GM12878 (cell line): ENCODE measurements around the gene MGAT3. TPM values are rescaled to one million over a fixed set of nuclear protein-coding genes. Genes with fewer than 3 reads are reported as not detected.

Experiments
- ATAC-seq: fragments of 200-7000 bp; cut with Tn5 transposase; 3 replicates; pipeline ENCODE4 v1.9.1; 2020; ENCODE audit warnings: mild to moderate bottlenecking, moderate library complexity
- BruUV-seq: library from RNA; stranded (reverse); fragments of 400-500 nt; replicated peaks from 2 replicates; lab custom pipeline; 2021; lab: Mats Ljungman, UMichigan
- CTCF ChIA-PET: fragments of 300-600 bp; sonication (Branson Sonifier 250); formaldehyde crosslinking; extraction: SDS; loops from one replicate; lab custom pipeline; 2021; ENCODE audit warnings: inconsistent platforms; lab: Yijun Ruan, JAX
- POLR2A ChIA-PET: fragments of 350-600 bp; formaldehyde crosslinking; extraction: SDS; loops from one replicate; lab custom pipeline; 2021; ENCODE audit warnings: inconsistent platforms; lab: Charles Lee
- RAD21 ChIA-PET: fragments of 300-600 bp; sonication (Branson Sonifier 250); formaldehyde crosslinking; loops from one replicate; lab custom pipeline; 2023; ENCODE audit warnings: antibody characterized with exemption; ENCODE audit not compliant: unreplicated experiment; lab: Charles Lee
- SMC1A ChIA-PET: fragments of 300-600 bp; sonication (Branson Sonifier 250); formaldehyde crosslinking; loops from one replicate; lab custom pipeline; 2023; ENCODE audit not compliant: unreplicated experiment, uncharacterized antibody; lab: Charles Lee
- DNase-seq: peaks from one replicate; pipeline ENCODE4 v3.0.0-alpha.2; 2011; ENCODE audit warnings: low read depth, low spot score
- FAIRE-seq: peaks from 3 replicates; lab custom pipeline; 2011; peaks lifted over from hg19 to GRCh38; lab: Jason Lieb, UNC
- H2AFZ ChIP-seq: 2 replicates; pipeline ENCODE4 v1.6.0; 2011; ENCODE audit warnings: low read depth, low read length, control low read depth; ENCODE audit not compliant: control insufficient read depth
- H3K27ac ChIP-seq: 2 replicates; pipeline ENCODE4 v1.5.1; 2011; ENCODE audit warnings: control low read depth; ENCODE audit not compliant: control insufficient read depth, insufficient read depth
- H3K27me3 ChIP-seq, 2 experiments: replicated peaks in 1 of 2; 2 replicates each; pipeline versions ENCODE4 v1.6.0 to v1.6.1; 2011; ENCODE audit warnings: low read length in 1 of 2; ENCODE audit not compliant: control insufficient read depth in 2 of 2, insufficient read depth in 2 of 2
- H3K36me3 ChIP-seq, 2 experiments: 2 replicates each; pipeline ENCODE4 v1.5.1; 2011; ENCODE audit warnings: low read length in 1 of 2; ENCODE audit not compliant: control insufficient read depth in 2 of 2, insufficient read depth in 2 of 2
- H3K4me1 ChIP-seq: 2 replicates; pipeline ENCODE4 v1.6.1; 2011; ENCODE audit warnings: mild to moderate bottlenecking, low read length, moderate library complexity, mixed read lengths; ENCODE audit not compliant: control insufficient read depth, insufficient read depth
- H3K4me2 ChIP-seq: 2 replicates; pipeline ENCODE4 v1.6.0; 2011; ENCODE audit warnings: control low read depth; ENCODE audit not compliant: control insufficient read depth, insufficient read depth
- H3K4me3 ChIP-seq: fragments of 200-600 bp; sonication (generic); 2 replicates; pipeline ENCODE4 v1.5.1; 2016
- H3K79me2 ChIP-seq: 2 replicates; pipeline ENCODE4 v1.6.0; 2011; ENCODE audit warnings: low read length; ENCODE audit not compliant: control insufficient read depth, insufficient read depth
- H3K9ac ChIP-seq: 2 replicates; pipeline ENCODE4 v1.8.0; 2011; ENCODE audit warnings: low read length, control low read depth, mixed read lengths; ENCODE audit not compliant: control insufficient read depth, insufficient read depth
- H3K9me3 ChIP-seq: replicated peaks from 3 replicates; pipeline ENCODE4 v1.5.1; 2011; ENCODE audit warnings: mild to moderate bottlenecking, low read length; ENCODE audit not compliant: control insufficient read depth, insufficient read depth
- H4K20me1 ChIP-seq: 2 replicates; pipeline ENCODE4 v1.6.0; 2011; ENCODE audit not compliant: control insufficient read depth, insufficient read depth
- CBX5 ChIP-seq: sonication (generic); IDR thresholded peaks from 2 replicates; pipeline ENCODE4 v1.6.1; 2016; ENCODE audit warnings: low read depth, moderate library complexity, mild to moderate bottlenecking, inconsistent platforms
- GATAD2B ChIP-seq: fragments of 450-650 bp; conservative IDR thresholded peaks from 2 replicates; pipeline ENCODE4 v1.6.1; 2017; ENCODE audit warnings: low read depth, mild to moderate bottlenecking, moderate library complexity
- MXI1 ChIP-seq: fragments of 150-350 bp; IDR thresholded peaks from 2 replicates; pipeline ENCODE4 v1.6.1; 2011; ENCODE audit warnings: low read depth, mild to moderate bottlenecking, inconsistent platforms, low read length, improper control_type of control experiment
- RBBP5 ChIP-seq: fragments of 200-600 bp; sonication (generic); conservative IDR thresholded peaks from 2 replicates; pipeline ENCODE4 v1.6.1; 2016
- SRF ChIP-seq, 2 experiments: IDR thresholded peaks; 2 replicates each; pipeline ENCODE4 v1.6.1; 2011; ENCODE audit warnings: low read depth in 2 of 2, low read length in 2 of 2, mild to moderate bottlenecking in 1 of 2, moderate library complexity in 1 of 2
- STAT3 ChIP-seq: IDR thresholded peaks from 2 replicates; pipeline ENCODE4 v1.6.1; 2011; ENCODE audit warnings: low read depth, low read length, improper control_type of control experiment
- YBX1 ChIP-seq: fragments of 450-650 bp; IDR thresholded peaks from 2 replicates; pipeline ENCODE4 v1.6.1; 2016; ENCODE audit warnings: antibody characterized with exemption
- YY1 ChIP-seq: IDR thresholded peaks from 2 replicates; pipeline ENCODE4 v1.6.1; 2011; ENCODE audit warnings: low read depth, mild to moderate bottlenecking, low read length
- WGBS: methylation state at CpG from one replicate; pipeline ENCODE4 v1.1.6; 2016; ENCODE audit warnings: low lambda C conversion rate; ENCODE audit not compliant: insufficient replicate concordance, insufficient coverage; ENCODE audit errors: missing lambda C conversion rate; 5-methylcytosine and 5-hydroxymethylcytosine counted together
- in situ Hi-C: fragments of 300-500 bp; cut with MboI; formaldehyde crosslinking; loops from 9 replicates; pipeline ENCODE4 v1.14.3; 2018; ENCODE audit warnings: mixed read lengths
- intact Hi-C: fragments of 100-400 bp; cut with micrococcal nuclease; formaldehyde crosslinking; loops from one replicate; pipeline ENCODE4 v1.14.2; 2022; ENCODE audit not compliant: unreplicated experiment
- polyA plus RNA-seq, 11 experiments: library from polyadenylated mRNA; depleted of rRNA in 4 of 11; unstranded in 6 of 11; stranded (reverse) in 5 of 11; fragments of >200 nt; fragmentation: Nextera tagmentation in 4 of 11; fragmentation: Illumina TruSeq in 1 of 11; extraction: Ambion mirVana in 4 of 11; extraction: Trizol in 1 of 11; gene quantifications; 1 replicate in 1 of 11; 2 replicates in 10 of 11; pipeline versions ENCODE4 v1.2.1 to v1.2.3, GENCODE V29; 2011 to 2016; ENCODE audit warnings: inconsistent platforms in 2 of 11, missing spikeins in 2 of 11, low read depth in 1 of 11
- total RNA-seq, 4 experiments: library from RNA; depleted of rRNA in 3 of 4; stranded (reverse); fragments of >200 nt in 3 of 4; fragmentation: Illumina TruSeq in 1 of 4; extraction: Trizol in 1 of 4; gene quantifications; 2 replicates each; pipeline versions ENCODE4 v1.2.1 to v1.2.3, GENCODE V29; 2013 to 2021
- TF ChIP-seq, protein P1 (sequence below): fragments of 450-650 bp; IDR thresholded peaks from 2 replicates; pipeline ENCODE4 v1.6.1; 2017; ENCODE audit warnings: mild to moderate bottlenecking, moderate library complexity
- TF ChIP-seq, protein P2 (sequence below): IDR thresholded peaks from 2 replicates; pipeline ENCODE4 v1.6.1; 2012; ENCODE audit warnings: improper control_type of control experiment, low read depth, low read length; ENCODE audit not compliant: insufficient replicate concordance
- TF ChIP-seq, protein P3 (sequence below): fragments of 450-650 bp; IDR thresholded peaks from 2 replicates; pipeline ENCODE4 v1.6.1; 2018; ENCODE audit warnings: mild to moderate bottlenecking, low read depth, moderate library complexity; ENCODE audit not compliant: partially characterized antibody

The MGAT3 gene
- total and polyA plus RNA-seq, 10 of the 15 experiments (the other 5 are each of a cell fraction or from before 2014, with no cell fraction given), result 0.32 to 40.2 (median 11.9) TPM

DNA sequence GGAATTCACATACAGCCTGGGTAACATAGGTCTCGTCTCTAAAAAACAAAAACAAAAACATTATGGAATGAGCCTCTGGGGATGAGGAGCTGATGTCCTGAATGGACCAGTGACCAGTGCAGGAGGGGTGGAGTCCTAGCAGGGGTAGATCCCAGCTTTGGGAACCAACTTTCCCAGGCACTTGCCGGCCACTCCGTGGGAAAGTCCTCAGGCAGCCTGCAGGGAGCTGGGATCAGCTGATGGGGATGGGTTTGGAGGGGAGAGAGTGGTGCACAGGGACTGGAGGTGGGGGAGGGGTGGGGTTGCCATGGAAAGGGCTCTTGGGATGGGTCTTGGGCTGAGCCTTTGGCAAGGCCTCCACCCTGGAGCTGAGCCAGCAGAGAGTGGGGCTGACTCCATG lies 19.1 kb downstream of the MGAT3 start:
- Histone ChIP-seq H3K27ac (no peak overlapping the region), H3K27me3 (no peaks in the 10 kb centered on the region), H3K9me3 (no peaks in the 10 kb centered on the region), H3K36me3 (peaks cover 13 to 43% of the 10 kb centered on the region in 2 experiments; a peak in 3 of 4 replicates), H3K9ac (no peak overlapping the region), H2AFZ (no peak overlapping the region), H3K4me1 (peaks cover 18% of the 10 kb centered on the region), H4K20me1 (no peaks in the 10 kb centered on the region; the same call in 1 of the 2 replicates), H3K79me2 (peaks cover 20% of the 10 kb centered on the region), H3K4me2 (no peak overlapping the region), H3K4me3 (no peak overlapping the region)
- intact Hi-C loops, result no loop called here
- 98% methylated on average over 3 of the region's 3 CpGs for WGBS
- ATAC-seq, result no peak
- no peak for DNase-seq
- TF ChIP-seq, protein P1, sequence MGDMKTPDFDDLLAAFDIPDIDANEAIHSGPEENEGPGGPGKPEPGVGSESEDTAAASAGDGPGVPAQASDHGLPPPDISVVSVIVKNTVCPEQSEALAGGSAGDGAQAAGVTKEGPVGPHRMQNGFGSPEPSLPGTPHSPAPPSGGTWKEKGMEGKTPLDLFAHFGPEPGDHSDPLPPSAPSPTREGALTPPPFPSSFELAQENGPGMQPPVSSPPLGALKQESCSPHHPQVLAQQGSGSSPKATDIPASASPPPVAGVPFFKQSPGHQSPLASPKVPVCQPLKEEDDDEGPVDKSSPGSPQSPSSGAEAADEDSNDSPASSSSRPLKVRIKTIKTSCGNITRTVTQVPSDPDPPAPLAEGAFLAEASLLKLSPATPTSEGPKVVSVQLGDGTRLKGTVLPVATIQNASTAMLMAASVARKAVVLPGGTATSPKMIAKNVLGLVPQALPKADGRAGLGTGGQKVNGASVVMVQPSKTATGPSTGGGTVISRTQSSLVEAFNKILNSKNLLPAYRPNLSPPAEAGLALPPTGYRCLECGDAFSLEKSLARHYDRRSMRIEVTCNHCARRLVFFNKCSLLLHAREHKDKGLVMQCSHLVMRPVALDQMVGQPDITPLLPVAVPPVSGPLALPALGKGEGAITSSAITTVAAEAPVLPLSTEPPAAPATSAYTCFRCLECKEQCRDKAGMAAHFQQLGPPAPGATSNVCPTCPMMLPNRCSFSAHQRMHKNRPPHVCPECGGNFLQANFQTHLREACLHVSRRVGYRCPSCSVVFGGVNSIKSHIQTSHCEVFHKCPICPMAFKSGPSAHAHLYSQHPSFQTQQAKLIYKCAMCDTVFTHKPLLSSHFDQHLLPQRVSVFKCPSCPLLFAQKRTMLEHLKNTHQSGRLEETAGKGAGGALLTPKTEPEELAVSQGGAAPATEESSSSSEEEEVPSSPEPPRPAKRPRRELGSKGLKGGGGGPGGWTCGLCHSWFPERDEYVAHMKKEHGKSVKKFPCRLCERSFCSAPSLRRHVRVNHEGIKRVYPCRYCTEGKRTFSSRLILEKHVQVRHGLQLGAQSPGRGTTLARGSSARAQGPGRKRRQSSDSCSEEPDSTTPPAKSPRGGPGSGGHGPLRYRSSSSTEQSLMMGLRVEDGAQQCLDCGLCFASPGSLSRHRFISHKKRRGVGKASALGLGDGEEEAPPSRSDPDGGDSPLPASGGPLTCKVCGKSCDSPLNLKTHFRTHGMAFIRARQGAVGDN, result no peak
- TF ChIP-seq STAT3 (no peak), GATAD2B (no peak), YY1 (no peak), MXI1 (no peak), RBBP5 (no peak), YBX1 (no peak), CBX5 (no peak), SRF (IDR thresholded peaks at IDR 0.05; ENCODE audit: low read depth in 2 of 2, low read length in 2 of 2) (no peak)
- TF ChIP-seq, protein P2, sequence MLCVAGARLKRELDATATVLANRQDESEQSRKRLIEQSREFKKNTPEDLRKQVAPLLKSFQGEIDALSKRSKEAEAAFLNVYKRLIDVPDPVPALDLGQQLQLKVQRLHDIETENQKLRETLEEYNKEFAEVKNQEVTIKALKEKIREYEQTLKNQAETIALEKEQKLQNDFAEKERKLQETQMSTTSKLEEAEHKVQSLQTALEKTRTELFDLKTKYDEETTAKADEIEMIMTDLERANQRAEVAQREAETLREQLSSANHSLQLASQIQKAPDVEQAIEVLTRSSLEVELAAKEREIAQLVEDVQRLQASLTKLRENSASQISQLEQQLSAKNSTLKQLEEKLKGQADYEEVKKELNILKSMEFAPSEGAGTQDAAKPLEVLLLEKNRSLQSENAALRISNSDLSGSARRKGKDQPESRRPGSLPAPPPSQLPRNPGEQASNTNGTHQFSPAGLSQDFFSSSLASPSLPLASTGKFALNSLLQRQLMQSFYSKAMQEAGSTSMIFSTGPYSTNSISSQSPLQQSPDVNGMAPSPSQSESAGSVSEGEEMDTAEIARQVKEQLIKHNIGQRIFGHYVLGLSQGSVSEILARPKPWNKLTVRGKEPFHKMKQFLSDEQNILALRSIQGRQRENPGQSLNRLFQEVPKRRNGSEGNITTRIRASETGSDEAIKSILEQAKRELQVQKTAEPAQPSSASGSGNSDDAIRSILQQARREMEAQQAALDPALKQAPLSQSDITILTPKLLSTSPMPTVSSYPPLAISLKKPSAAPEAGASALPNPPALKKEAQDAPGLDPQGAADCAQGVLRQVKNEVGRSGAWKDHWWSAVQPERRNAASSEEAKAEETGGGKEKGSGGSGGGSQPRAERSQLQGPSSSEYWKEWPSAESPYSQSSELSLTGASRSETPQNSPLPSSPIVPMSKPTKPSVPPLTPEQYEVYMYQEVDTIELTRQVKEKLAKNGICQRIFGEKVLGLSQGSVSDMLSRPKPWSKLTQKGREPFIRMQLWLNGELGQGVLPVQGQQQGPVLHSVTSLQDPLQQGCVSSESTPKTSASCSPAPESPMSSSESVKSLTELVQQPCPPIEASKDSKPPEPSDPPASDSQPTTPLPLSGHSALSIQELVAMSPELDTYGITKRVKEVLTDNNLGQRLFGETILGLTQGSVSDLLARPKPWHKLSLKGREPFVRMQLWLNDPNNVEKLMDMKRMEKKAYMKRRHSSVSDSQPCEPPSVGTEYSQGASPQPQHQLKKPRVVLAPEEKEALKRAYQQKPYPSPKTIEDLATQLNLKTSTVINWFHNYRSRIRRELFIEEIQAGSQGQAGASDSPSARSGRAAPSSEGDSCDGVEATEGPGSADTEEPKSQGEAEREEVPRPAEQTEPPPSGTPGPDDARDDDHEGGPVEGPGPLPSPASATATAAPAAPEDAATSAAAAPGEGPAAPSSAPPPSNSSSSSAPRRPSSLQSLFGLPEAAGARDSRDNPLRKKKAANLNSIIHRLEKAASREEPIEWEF, result no peak
- TF ChIP-seq, protein P3, sequence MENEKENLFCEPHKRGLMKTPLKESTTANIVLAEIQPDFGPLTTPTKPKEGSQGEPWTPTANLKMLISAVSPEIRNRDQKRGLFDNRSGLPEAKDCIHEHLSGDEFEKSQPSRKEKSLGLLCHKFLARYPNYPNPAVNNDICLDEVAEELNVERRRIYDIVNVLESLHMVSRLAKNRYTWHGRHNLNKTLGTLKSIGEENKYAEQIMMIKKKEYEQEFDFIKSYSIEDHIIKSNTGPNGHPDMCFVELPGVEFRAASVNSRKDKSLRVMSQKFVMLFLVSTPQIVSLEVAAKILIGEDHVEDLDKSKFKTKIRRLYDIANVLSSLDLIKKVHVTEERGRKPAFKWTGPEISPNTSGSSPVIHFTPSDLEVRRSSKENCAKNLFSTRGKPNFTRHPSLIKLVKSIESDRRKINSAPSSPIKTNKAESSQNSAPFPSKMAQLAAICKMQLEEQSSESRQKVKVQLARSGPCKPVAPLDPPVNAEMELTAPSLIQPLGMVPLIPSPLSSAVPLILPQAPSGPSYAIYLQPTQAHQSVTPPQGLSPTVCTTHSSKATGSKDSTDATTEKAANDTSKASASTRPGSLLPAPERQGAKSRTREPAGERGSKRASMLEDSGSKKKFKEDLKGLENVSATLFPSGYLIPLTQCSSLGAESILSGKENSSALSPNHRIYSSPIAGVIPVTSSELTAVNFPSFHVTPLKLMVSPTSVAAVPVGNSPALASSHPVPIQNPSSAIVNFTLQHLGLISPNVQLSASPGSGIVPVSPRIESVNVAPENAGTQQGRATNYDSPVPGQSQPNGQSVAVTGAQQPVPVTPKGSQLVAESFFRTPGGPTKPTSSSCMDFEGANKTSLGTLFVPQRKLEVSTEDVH, result no peak
- RAD21 ChIA-PET, result interaction anchor here (1.4 kb wide), 1 partner anchor 11 kb away, joined by 4 read pairs; no protein-coding TSS in a partner anchor
- BruUV-seq, result no TSS peak
- in situ Hi-C loops, result no loop called here
- SMC1A ChIA-PET, result interaction anchor here (0.7 to 1.2 kb wide), 4 partner anchors 8 to 44 kb away, joined by 3 to 4 read pairs (median 3); partner anchors contain the start of gene ATF4
- CTCF ChIA-PET, result interaction anchor here (1.3 to 2.5 kb wide), 5 partner anchors 18 to 76 kb away, joined by 3 to 13 read pairs (median 7); partner anchors contain the start of gene TAB1
- FAIRE-seq, result no peak
- POLR2A ChIA-PET, result interaction anchor here (0.6 to 1.6 kb wide), 6 partner anchors 8 to 1570 kb away, joined by 3 to 7 read pairs (median 4); partner anchors contain the start of gene MICALL1
